Transverse colon (tissue), 3 donors: Measurements from ENCODE around the gene DOCK9.
"Not testable (repeated sequence)": the region's sequence is repeated elsewhere in the genome, so short reads cannot be mapped to it uniquely, and the experiment has no call there.

Experiments
- CTCF ChIP-seq, 5 experiments: fragments of 200-600 bp in 3 of 5; fragments of 450-650 bp in 2 of 5; sonication (generic) in 3 of 5; IDR thresholded peaks; 1 replicate in 2 of 5; 2 replicates in 3 of 5; pipeline ENCODE4 v1.5.1; 2016 to 2017; ENCODE audit warnings: antibody characterized with exemption in 5 of 5, inconsistent platforms in 3 of 5, mild to moderate bottlenecking in 2 of 5, moderate library complexity in 1 of 5
- POLR2A ChIP-seq: fragments of 450-650 bp; IDR thresholded peaks from one replicate; pipeline ENCODE4 v1.6.1; 2016; ENCODE audit warnings: antibody characterized with exemption, mild to moderate bottlenecking, moderate library complexity

DNA sequence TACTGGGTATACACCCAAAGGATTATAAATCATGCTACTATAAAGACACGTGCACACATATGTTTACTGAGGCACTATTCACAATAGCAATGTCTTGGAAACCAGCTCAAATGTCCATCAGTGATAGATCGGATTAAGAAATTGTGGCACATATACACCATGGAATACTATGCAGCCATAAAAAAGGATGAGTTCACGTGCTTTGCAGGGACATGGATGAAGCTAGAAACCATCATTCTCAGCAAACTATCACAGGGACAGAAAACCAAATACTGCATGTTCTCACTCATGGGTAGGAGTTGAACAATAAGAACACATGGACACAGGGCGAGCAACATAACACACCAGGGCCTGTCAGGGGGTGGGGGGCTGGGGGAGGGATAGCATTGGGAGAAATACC, 223.4 kb downstream of the DOCK9 start:
- TF ChIP-seq POLR2A; CTCF (IDR thresholded peaks at IDR 0.05): not testable (repeated sequence)
